HG02938 (cell line): Measurements from ENCODE around the gene COX14.
"Not testable (repeated sequence)": the region's sequence is repeated elsewhere in the genome, so short reads cannot be mapped to it uniquely, and the experiment has no call there.

Experiments
- ATAC-seq: cut with Tn5 transposase; IDR thresholded peaks from one replicate; pipeline ENCODE4 v1.9.1; 2021; ENCODE audit warnings: mild to moderate bottlenecking, moderate library complexity; ENCODE audit not compliant: unreplicated experiment

The COX14 gene

DNA sequence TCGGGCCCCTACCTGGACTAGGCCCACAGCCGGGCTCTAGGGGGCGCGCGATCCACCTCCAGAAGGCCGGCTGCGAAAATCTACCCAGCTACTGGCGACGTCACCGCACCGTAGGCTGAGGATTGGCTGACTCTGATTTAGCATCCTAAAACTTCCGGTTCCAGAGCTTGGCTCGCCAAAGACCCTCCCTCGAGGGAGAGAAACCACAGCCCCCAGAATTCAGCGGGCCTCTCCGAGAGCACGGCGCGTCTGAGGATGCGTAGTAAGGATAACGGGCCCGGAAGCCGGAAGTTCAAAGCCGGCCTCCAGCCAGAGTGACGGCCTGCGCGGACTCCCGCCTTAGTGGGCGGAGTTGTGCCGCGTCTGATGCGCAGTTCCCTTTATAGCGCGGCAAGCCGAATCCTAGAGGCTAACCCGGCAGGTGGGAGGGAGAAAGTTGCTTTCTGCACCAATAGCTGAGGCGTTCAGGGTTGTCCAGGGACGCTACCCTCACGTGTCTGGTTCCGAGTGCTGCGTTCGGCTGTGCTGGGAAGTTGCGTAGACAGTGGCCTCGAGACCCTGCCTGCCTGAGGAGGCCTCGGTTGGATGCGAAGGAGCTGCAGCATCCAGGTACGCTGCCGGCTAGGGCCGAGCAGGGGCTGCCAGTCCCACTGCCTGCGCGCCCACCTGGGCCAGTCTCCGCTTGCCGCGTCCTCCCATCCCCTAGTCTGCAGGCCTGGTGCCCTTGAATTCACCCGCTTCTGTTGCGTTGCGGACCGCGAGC lies at the start of gene COX14:
Gene COX14, plus strand, starts transcription at position 544 of the 763 bp plus-strand sequence. CDS start 7,808 bp downstream, outside the sequence.
- peak; percentile 80 for ATAC-seq

- ATAC-seq = no peak
These were observed 49.1 kb upstream of the COX14 start for GRCh38 chr12:50062728-50063460.

GRCh38 chr12:50065726-50066310 lies 46.2 kb upstream of the COX14 start:
- no peak for ATAC-seq

DNA sequence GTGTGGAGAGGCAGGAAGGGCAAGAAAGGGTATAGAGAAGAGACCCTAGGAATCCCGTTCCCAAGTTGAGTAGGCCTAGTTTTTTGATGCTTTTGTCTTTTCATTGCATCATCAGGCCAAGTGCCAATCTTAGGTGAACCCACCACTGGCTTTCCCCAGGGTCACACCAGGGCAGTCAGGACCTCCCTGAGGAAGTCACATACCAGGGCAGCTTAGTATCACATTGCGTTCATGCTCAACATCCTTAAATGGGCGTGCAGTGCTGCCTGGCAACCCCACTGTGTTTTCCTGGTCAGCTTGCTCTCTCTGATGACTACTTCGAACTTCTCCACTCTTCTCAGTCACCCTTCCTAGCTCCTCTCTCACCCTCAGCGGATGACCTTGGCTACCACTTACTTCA lies 45.6 kb upstream of the COX14 start:
- no peak for ATAC-seq

GRCh38 chr12:50069069-50069468 lies 43.0 kb upstream of the COX14 start:
- no peak for ATAC-seq

GRCh38 chr12:50069539-50069938 lies 42.5 kb upstream of the COX14 start:
- ATAC-seq = no peak

GRCh38 chr12:50070314-50071060 lies 41.5 kb upstream of the COX14 start:
- ATAC-seq = no peak

DNA sequence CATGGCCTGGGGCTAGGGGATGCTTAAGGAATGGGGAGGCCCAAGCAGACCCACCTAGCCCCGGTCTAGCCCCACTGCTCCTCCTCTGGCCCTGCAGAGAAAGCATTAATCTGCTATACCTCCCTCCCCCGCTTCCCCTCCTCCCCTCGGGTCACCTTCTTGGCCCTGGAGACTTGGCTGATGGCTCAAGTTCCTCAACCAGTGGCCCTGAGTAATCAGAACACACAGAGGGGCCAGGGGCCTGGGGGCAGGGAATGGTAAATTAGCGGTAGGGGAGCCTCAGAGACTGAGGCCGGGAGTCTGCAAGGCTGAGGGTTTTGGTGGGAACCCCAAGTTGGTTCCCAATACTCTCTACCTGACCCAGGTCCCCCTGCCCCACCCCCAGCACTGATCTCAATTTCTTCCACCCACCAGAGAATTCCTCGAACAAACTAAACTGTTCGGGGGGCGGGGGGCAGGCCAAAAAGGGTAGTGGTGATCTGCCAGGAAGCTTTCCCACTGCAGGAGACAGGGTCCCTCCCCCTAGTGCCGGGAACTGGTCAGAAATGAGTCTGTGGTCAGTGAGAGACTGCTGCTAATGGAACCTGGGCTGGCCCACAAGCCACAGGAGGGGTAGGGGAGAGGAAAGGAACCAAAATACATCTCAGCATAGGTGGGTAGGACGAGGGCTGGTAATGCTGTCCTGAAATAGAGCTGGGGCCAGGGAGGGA lies 39.7 kb upstream of the COX14 start:
- no peak for ATAC-seq

DNA sequence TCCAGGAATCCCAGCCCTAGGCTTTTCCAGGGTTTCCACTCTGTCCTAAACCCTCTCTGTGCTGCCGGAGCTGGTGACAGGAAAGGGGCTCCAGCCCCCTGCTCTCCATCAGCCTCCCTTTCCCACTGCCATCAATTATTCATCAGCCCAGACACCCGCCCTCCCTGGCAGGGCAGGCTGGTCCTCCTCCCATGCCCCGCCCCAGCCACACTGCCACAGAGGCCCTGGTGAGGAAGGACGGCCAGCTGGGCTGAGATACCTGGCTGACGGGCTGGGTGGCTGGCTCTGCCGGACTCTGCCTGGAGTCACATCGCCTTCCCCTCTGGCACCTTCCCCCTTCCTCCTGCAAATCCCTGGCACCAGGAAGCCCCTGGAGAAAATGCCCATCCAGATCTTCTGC lies 38.8 kb upstream of the COX14 start:
- ATAC-seq = no peak

GRCh38 chr12:50073712-50074111 lies 38.3 kb upstream of the COX14 start:
- no peak for ATAC-seq

GRCh38 chr12:50074936-50075807 lies 36.9 kb upstream of the COX14 start:
- no peak for ATAC-seq

- no peak for ATAC-seq
These were observed 36.2 kb upstream of the COX14 start for GRCh38 chr12:50075808-50076170.

GRCh38 chr12:50077099-50077498 lies 34.9 kb upstream of the COX14 start:
- no peak for ATAC-seq

GRCh38 chr12:50078281-50078680 lies 33.8 kb upstream of the COX14 start:
- no peak for ATAC-seq

DNA sequence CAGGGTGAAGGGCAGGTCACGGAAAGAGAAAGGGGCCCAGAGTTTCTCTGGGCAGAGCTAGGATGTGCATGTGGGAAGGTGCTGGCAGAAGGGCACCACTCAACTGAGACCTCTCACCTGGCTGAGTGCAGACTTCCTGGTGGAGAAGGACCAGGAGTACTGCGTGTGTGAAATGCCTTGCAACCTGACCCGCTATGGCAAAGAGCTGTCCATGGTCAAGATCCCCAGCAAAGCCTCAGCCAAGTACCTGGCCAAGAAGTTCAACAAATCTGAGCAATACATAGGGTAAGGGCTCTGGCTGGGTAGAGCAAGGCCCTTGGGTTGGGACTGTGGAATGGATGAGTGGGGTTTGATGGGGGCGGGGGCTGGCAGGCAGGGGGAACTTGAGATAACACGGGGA lies 32.3 kb upstream of the COX14 start:
- ATAC-seq = no peak

- ATAC-seq = no peak
These were observed 30.8 kb upstream of the COX14 start for GRCh38 chr12:50081096-50081808.

DNA sequence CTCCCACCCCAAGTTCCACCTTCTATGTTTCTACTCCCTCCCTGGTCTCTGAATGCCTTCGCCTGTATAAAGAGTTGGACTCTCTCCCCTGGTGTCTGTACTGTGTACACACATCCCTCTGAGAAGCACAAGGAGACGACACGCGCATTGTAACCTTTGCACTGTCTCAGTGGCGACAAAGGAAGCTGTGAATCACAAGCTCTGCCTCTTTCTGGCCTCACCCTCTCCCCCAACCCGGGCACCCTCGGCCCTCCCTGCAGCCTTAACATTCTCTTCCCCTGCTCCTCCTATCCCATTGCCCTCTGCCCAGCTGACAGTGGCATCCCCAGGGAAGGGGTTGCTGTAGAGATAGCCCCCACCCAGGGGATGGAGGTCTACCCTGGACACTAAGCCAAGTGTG lies 29.4 kb upstream of the COX14 start:
- no peak for ATAC-seq

DNA sequence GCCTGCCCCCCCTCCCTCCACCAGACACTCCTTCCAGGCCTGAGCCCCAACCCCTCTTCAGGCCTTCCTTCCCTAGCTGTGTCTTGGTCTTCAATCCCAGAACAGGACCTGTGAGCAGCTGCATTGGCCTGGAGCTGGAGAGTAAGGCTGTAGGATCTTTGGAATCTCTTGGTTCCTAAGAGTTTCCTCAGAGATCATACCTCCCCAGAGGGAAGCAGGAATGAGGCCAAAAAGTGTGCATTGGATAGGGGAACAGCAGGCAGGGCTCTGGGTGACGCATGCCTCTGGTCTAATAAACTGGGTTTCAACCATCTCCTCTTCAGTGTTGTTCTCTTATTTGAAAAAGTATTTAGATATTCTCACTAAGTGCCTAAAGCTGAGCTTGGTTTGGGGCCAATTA lies 28.7 kb upstream of the COX14 start:
- ATAC-seq = no peak

- ATAC-seq = not testable (repeated sequence)
These were observed 27.6 kb upstream of the COX14 start for GRCh38 chr12:50084409-50084774.
